H9 (cell line): ENCODE measurements around the gene DPYSL5. TPM values are rescaled to one million over a fixed set of nuclear protein-coding genes. Genes with fewer than 3 reads are reported as not detected.

ENCODE experiments used
- DNase-seq: peaks from one replicate; pipeline ENCODE4 v3.0.0-alpha.2; 2017
- H2AFZ ChIP-seq: one replicate; pipeline ENCODE4 v1.6.1; 2013; ENCODE audit warnings: mild to moderate bottlenecking, low read length, control low read depth, moderate library complexity
- H2AK5ac ChIP-seq: 2 replicates; pipeline ENCODE4 v1.6.1; 2013; ENCODE audit warnings: low read length, control low read depth, mixed read lengths; ENCODE audit not compliant: insufficient read length
- H2BK120ac ChIP-seq: one replicate; pipeline ENCODE4 v1.6.1; 2013; ENCODE audit warnings: low read depth, mild to moderate bottlenecking, low read length, control low read depth, inconsistent platforms; ENCODE audit not compliant: poor library complexity, severe bottlenecking
- H2BK12ac ChIP-seq: 2 replicates; pipeline ENCODE4 v1.6.1; 2013; ENCODE audit warnings: low read length, control low read depth, mixed read lengths, low read depth; ENCODE audit not compliant: insufficient read length
- H2BK15ac ChIP-seq: 2 replicates; pipeline ENCODE4 v1.6.1; 2013; ENCODE audit warnings: low read depth, low read length, control low read depth
- H2BK20ac ChIP-seq: one replicate; pipeline ENCODE4 v1.6.1; 2013; ENCODE audit warnings: low read depth, mild to moderate bottlenecking, low read length, control low read depth, inconsistent platforms; ENCODE audit not compliant: poor library complexity, severe bottlenecking
- H2BK5ac ChIP-seq: 2 replicates; pipeline ENCODE4 v1.6.1; 2013; ENCODE audit warnings: low read length, control low read depth, mixed read lengths; ENCODE audit not compliant: insufficient read length
- H3K14ac ChIP-seq: 2 replicates; pipeline ENCODE4 v1.6.1; 2013; ENCODE audit warnings: low read length, control low read depth; ENCODE audit not compliant: insufficient read depth
- H3K18ac ChIP-seq: 2 replicates; pipeline ENCODE4 v1.6.1; 2013; ENCODE audit warnings: low read depth, mild to moderate bottlenecking, mixed read lengths, low read length, control low read depth; ENCODE audit not compliant: insufficient read length
- H3K23ac ChIP-seq: 2 replicates; pipeline ENCODE4 v1.6.1; 2013; ENCODE audit warnings: low read length, control low read depth, mixed read lengths, low read depth; ENCODE audit not compliant: insufficient read length
- H3K23me2 ChIP-seq: 2 replicates; pipeline ENCODE4 v1.6.1; 2013; ENCODE audit warnings: low read depth, mild to moderate bottlenecking, mixed read lengths, low read length, control low read depth; ENCODE audit not compliant: insufficient read length, poor library complexity, severe bottlenecking
- H3K27ac ChIP-seq: 2 replicates; pipeline ENCODE4 v1.5.1; 2013; ENCODE audit warnings: low read length, control low read depth, mixed read lengths, low read depth; ENCODE audit not compliant: insufficient read length
- H3K27me3 ChIP-seq: 2 replicates; pipeline ENCODE4 v1.6.1; 2013; ENCODE audit warnings: low read length, control low read depth, inconsistent platforms; ENCODE audit not compliant: insufficient read depth
- H3K4ac ChIP-seq: 2 replicates; pipeline ENCODE4 v1.6.1; 2013; ENCODE audit warnings: low read depth, mild to moderate bottlenecking, control low read depth, inconsistent platforms, low read length, moderate library complexity
- H3K4me1 ChIP-seq: 2 replicates; pipeline ENCODE4 v1.6.1; 2013; ENCODE audit warnings: low read length, control low read depth, inconsistent platforms; ENCODE audit not compliant: insufficient read depth
- H3K4me2 ChIP-seq: 2 replicates; pipeline ENCODE4 v1.6.1; 2013; ENCODE audit warnings: low read length, control low read depth, mixed read lengths; ENCODE audit not compliant: insufficient read length, insufficient read depth
- H3K56ac ChIP-seq: 2 replicates; pipeline ENCODE4 v1.6.1; 2013; ENCODE audit warnings: low read depth, mild to moderate bottlenecking, mixed read lengths, low read length, control low read depth; ENCODE audit not compliant: insufficient read length
- H3K79me1 ChIP-seq: 2 replicates; pipeline ENCODE4 v1.6.1; 2013; ENCODE audit warnings: low read depth, mild to moderate bottlenecking, moderate library complexity, low read length, control low read depth, inconsistent platforms; ENCODE audit not compliant: insufficient read depth, poor library complexity, severe bottlenecking
- H3K79me2 ChIP-seq: 2 replicates; pipeline ENCODE4 v1.6.1; 2013; ENCODE audit warnings: low read length, control low read depth, inconsistent platforms; ENCODE audit not compliant: insufficient read depth
- H3K9ac ChIP-seq: 2 replicates; pipeline ENCODE4 v1.6.1; 2013; ENCODE audit warnings: low read length, control low read depth, mixed read lengths; ENCODE audit not compliant: insufficient read length; ENCODE audit errors: extremely low read depth
- H3K9me3 ChIP-seq: one replicate; pipeline ENCODE4 v1.6.1; 2013; ENCODE audit warnings: low read depth, low read length, inconsistent platforms; ENCODE audit not compliant: control insufficient read depth
- H3T11ph ChIP-seq: one replicate; pipeline ENCODE4 v1.6.1; 2013; ENCODE audit warnings: mild to moderate bottlenecking, low read length, control low read depth, inconsistent platforms
- H4K20me1 ChIP-seq: one replicate; pipeline ENCODE4 v1.6.1; 2013; ENCODE audit not compliant: control insufficient read depth, insufficient read length, insufficient read depth
- H4K5ac ChIP-seq: 2 replicates; pipeline ENCODE4 v1.6.1; 2013; ENCODE audit warnings: low read depth, mild to moderate bottlenecking, mixed read lengths, low read length, control low read depth; ENCODE audit not compliant: insufficient read length
- H4K8ac ChIP-seq: replicated peaks from 2 replicates; pipeline ENCODE4 v1.6.1; 2013; ENCODE audit warnings: low read length, control low read depth, mixed read lengths, low read depth; ENCODE audit not compliant: insufficient read length
- H4K91ac ChIP-seq: 2 replicates; pipeline ENCODE4 v1.6.1; 2013; ENCODE audit warnings: low read depth, mild to moderate bottlenecking, moderate library complexity, mixed read lengths, low read length, control low read depth; ENCODE audit not compliant: insufficient read length
- H3K27ac Mint-ChIP-seq, 3 experiments: 2 replicates in 2 of 3; 3 replicates in 1 of 3; pipeline ENCODE4 v1.8.0; 2020 to 2021; ENCODE audit warnings: mixed read lengths in 3 of 3, mild to moderate bottlenecking in 1 of 3, moderate library complexity in 1 of 3
- H3K27me3 Mint-ChIP-seq: 2 replicates; pipeline ENCODE4 v1.8.0; 2021; ENCODE audit warnings: low read depth, mild to moderate bottlenecking, moderate library complexity, mixed read lengths
- H3K36me3 Mint-ChIP-seq, 3 experiments: 2 replicates in 2 of 3; 3 replicates in 1 of 3; pipeline ENCODE4 v1.8.0; 2020 to 2021; ENCODE audit warnings: low read depth in 3 of 3, mixed read lengths in 3 of 3; ENCODE audit not compliant: insufficient read depth in 1 of 3
- H3K4me1 Mint-ChIP-seq, 2 experiments: 2 replicates each; pipeline ENCODE4 v1.8.0; 2020; ENCODE audit warnings: mixed read lengths in 2 of 2
- H3K4me3 Mint-ChIP-seq, 2 experiments: 2 replicates in 1 of 2; 3 replicates in 1 of 2; pipeline ENCODE4 v1.8.0; 2020 to 2021; ENCODE audit warnings: mild to moderate bottlenecking in 2 of 2, mixed read lengths in 2 of 2, moderate library complexity in 1 of 2
- H3K9me3 Mint-ChIP-seq, 2 experiments: 2 replicates in 1 of 2; 3 replicates in 1 of 2; pipeline ENCODE4 v1.8.0; 2020; ENCODE audit warnings: mild to moderate bottlenecking in 2 of 2, mixed read lengths in 2 of 2, moderate library complexity in 1 of 2
- CTCF ChIP-seq: fragments of 200-600 bp; sonication (generic); conservative IDR thresholded peaks from 3 replicates; pipeline ENCODE4 v1.8.0; 2021; ENCODE audit warnings: antibody characterized with exemption, mild to moderate bottlenecking
- WGBS: extraction: QIAGEN DNeasy Blood & Tissue Kit; methylation state at CpG from one replicate; pipeline ENCODE4 v1.1.7; 2013; ENCODE audit warnings: missing lambda C conversion rate, low lambda C conversion rate, mixed read lengths; ENCODE audit not compliant: insufficient read length; ENCODE audit errors: extremely low coverage; 5-methylcytosine and 5-hydroxymethylcytosine counted together
- total RNA-seq: library from RNA; stranded (reverse); gene quantifications from 2 replicates; pipeline ENCODE4 v1.2.1, GENCODE V29; 2021

Gene DPYSL5
- total RNA-seq, 1 experiment from 2014 or later: 6.4 TPM

- no peak overlapping the region for H3K18ac ChIP-seq
- Mint-ChIP-seq H3K27me3 (peaks cover 31% of the 10 kb centered on the region), H3K4me1 (peaks cover 14 to 25% of the 10 kb centered on the region in 2 experiments), H3K9me3 (no peaks in the 10 kb centered on the region), H3K36me3 (no peaks in the 10 kb centered on the region), H3K27ac (no peak overlapping the region), H3K4me3 (no peak overlapping the region)
- H3K4me2 ChIP-seq: no peak overlapping the region
- whole genome bisulfite sequencing: no CpG with 5 or more reads among the region's 5 CpGs
- no peak overlapping the region for H2BK12ac ChIP-seq
- H2AFZ ChIP-seq: no peak overlapping the region
- no peak overlapping the region for H2BK15ac ChIP-seq
- peaks cover 7% of the 10 kb centered on the region for H3K4me1 ChIP-seq
- H3K27ac ChIP-seq: no peak overlapping the region
- H2AK5ac ChIP-seq: no peak overlapping the region
- H4K5ac ChIP-seq: no peak overlapping the region
- H3K79me1 ChIP-seq: no peaks in the 10 kb centered on the region
- H3K14ac ChIP-seq: no peak overlapping the region
- no peak overlapping the region for H2BK120ac ChIP-seq
- peaks cover 2% of the 10 kb centered on the region for H3K23me2 ChIP-seq
- H3K9ac ChIP-seq: no peak overlapping the region
- TF ChIP-seq CTCF: no peak
- no peaks in the 10 kb centered on the region for H3K79me2 ChIP-seq
- H4K20me1 ChIP-seq: no peaks in the 10 kb centered on the region
- H2BK20ac ChIP-seq: no peak overlapping the region
- no peak overlapping the region for H4K8ac ChIP-seq
- peaks cover 3% of the 10 kb centered on the region; the same call in 1 of the 2 replicates for H3K27me3 ChIP-seq
- H3K9me3 ChIP-seq: no peaks in the 10 kb centered on the region
- H3K23ac ChIP-seq: no peak overlapping the region
- H3T11ph ChIP-seq: no peak overlapping the region
- no peak overlapping the region for H2BK5ac ChIP-seq
- H3K56ac ChIP-seq: no peak overlapping the region
- H3K4ac ChIP-seq: no peak overlapping the region
- DNase-seq: no peak
- H4K91ac ChIP-seq: no peak overlapping the region
Observed at GRCh38 chr2:26976237-26976636, 128.3 kb downstream of the DPYSL5 start.
